NCI-H2029 (cell line): ENCODE results near the gene LDB3.

Experiments
- DNase-seq: peaks from one replicate; lab custom pipeline; 2025; lab: John Stamatoyannopoulos, UW

The LDB3 gene

GRCh38 chr10:86664341-86665217 is 3.7 kb upstream of the LDB3 start:
- DNase-seq = no peak

- DNase-seq = no peak
Observed at GRCh38 chr10:86665218-86665607, 3.1 kb upstream of the LDB3 start.

- DNase-seq = no peak
Observed at GRCh38 chr10:86665868-86666267, 2.4 kb upstream of the LDB3 start.

- DNase-seq = no peak
Observed at GRCh38 chr10:86666538-86666937, 1.8 kb upstream of the LDB3 start.

GRCh38 chr10:86667421-86668181 is 710 bp upstream of the LDB3 start:
- DNase-seq = no peak

- DNase-seq = no peak
Observed at GRCh38 chr10:86670290-86670811, 2.0 kb downstream of the LDB3 start.

- no peak for DNase-seq
Observed at GRCh38 chr10:86670876-86671275, 2.6 kb downstream of the LDB3 start.

GRCh38 chr10:86671419-86671818 is 3.1 kb downstream of the LDB3 start:
- DNase-seq = no peak

GRCh38 chr10:86671985-86672710 is 3.8 kb downstream of the LDB3 start:
- no peak for DNase-seq

- no peak for DNase-seq
Observed at GRCh38 chr10:86673216-86673826, 5.0 kb downstream of the LDB3 start.

GRCh38 chr10:86673827-86674581 is 5.7 kb downstream of the LDB3 start:
- no peak for DNase-seq

GRCh38 chr10:86674912-86675311 is 6.6 kb downstream of the LDB3 start:
- no peak for DNase-seq

- DNase-seq = no peak
Observed at GRCh38 chr10:86677374-86677773, 9.1 kb downstream of the LDB3 start.

GRCh38 chr10:86678999-86679792 is 10.9 kb downstream of the LDB3 start:
- no peak for DNase-seq

GRCh38 chr10:86681047-86681446 is 12.7 kb downstream of the LDB3 start:
- DNase-seq = no peak

GRCh38 chr10:86681722-86682386 is 13.5 kb downstream of the LDB3 start:
- no peak for DNase-seq

GRCh38 chr10:86682675-86683074 is 14.4 kb downstream of the LDB3 start:
- DNase-seq = no peak

GRCh38 chr10:86684331-86685097 is 16.2 kb downstream of the LDB3 start:
- DNase-seq = no peak

- no peak for DNase-seq
Observed at GRCh38 chr10:86685416-86685815, 17.1 kb downstream of the LDB3 start.
